HG02642 (cell line): ENCODE results near the gene ASCC1.
"Not testable (repeated sequence)": the region's sequence is repeated elsewhere in the genome, so short reads cannot be mapped to it uniquely, and the experiment has no call there.

ENCODE experiments used
- ATAC-seq: cut with Tn5 transposase; IDR thresholded peaks from one replicate; pipeline ENCODE4 v1.9.1; 2021; ENCODE audit warnings: mild to moderate bottlenecking; ENCODE audit not compliant: unreplicated experiment, poor library complexity

Gene ASCC1

DNA sequence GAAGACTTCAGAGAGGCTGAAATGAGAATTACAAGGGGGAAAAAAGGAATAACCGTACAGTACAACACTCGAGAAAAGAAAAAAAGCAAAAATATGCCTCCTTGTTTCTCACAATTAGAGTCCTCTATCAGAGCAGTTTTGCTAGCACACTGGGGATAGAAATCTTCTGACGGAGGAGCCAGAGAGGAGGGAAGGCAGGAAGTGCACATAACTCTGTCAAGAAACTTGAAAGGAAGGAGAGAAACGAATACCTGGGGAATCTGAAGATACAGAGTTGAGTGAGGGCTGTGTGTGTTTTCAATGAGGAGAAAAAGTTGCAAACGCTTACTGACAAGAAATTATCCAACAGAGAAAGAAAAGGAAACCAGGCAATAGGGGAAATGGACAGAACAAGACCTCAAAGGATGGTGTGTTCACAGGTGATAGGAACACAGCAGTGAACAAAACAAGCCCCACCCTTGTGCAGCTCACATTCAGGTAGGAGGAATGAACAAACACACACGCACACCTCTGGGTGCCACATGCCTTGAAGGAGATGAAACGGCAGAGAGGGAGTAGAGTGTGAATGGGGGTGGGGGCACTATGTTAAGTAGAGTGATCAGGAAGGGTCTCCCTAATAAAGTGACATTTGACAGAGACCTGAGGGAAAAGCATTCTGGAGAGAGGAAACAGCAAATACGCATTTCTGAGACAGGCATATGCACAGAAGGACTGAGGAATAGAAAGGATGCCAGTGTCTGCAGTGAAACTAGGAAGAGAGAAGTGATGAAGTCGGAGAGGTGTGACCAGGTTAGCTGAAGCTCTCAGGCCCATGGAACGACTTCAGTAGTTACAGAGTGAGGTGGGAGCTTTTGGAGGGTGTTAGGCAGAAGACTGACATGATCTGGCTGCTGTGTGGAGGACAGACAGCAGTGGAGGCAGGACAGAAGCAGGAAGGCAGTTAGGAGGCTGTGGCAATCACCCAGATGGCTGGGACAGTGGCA is 81.0 kb downstream of the ASCC1 start:
- ATAC-seq = no peak

DNA sequence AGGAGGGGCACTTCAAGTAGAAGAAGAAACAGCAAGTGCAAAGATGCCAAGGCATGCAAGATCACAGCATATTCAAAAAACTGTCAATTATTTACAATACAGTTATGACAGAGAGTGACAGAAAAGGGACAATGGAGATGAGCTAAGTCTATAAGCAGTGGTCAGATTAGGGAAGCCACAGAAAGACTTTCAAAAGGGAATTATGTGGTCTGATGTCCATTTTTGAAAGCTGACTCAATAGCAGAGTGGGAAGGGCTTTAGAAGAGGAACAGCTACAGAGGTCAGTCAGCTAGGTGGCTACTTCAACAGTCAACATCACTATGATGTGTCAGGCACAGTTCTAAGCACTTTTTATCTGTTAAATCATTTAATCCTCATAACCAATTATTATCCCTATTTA is 82.6 kb downstream of the ASCC1 start:
- ATAC-seq = peak; percentile 76

- ATAC-seq = peak; percentile 20
Measured at GRCh38 chr10:72132854-72133253, 83.2 kb downstream of the ASCC1 start.

DNA sequence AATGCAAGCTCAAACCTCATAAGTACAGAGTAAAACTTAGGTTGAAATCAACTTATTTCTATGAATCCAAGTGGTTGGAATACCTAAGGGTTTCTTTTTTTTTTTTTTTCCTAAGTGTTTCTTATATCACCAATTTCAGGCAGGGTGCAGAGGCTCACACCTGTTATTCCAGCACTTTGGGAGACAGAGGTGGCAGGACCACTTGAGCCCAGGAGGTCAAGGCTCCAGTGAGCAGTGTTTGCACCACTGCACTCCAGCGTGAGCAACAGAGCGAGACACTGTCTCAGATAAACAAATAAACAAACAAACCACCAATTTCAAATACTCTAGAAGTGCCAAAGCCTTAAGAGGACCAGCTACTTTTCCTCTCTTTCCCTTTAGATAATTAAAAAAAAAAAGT is 88.5 kb downstream of the ASCC1 start:
- no peak for ATAC-seq

- no peak for ATAC-seq
Measured at GRCh38 chr10:72126872-72127232, 89.2 kb downstream of the ASCC1 start.

GRCh38 chr10:72126184-72126871 is 89.7 kb downstream of the ASCC1 start:
- no peak for ATAC-seq

DNA sequence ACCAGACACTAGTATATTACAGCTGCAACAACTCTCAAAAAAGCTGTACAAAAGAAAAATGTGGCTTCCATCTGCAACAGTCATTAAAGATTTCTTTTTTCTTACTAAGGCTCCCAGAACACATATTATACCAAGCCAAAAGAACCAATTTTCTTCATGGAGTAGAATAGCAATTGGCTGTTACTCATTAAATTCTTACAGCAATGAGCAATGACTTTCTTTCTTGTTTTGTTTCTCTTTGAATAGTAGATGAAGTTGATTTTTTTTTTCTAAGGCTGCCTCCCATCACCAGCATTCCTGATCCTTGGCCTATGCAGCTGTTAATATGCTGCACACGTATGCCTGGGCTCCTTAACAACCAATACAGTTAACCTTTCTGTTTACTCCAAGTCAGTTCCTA is 91.1 kb downstream of the ASCC1 start:
- no peak for ATAC-seq

GRCh38 chr10:72124381-72124780 is 91.7 kb downstream of the ASCC1 start:
- no peak for ATAC-seq

DNA sequence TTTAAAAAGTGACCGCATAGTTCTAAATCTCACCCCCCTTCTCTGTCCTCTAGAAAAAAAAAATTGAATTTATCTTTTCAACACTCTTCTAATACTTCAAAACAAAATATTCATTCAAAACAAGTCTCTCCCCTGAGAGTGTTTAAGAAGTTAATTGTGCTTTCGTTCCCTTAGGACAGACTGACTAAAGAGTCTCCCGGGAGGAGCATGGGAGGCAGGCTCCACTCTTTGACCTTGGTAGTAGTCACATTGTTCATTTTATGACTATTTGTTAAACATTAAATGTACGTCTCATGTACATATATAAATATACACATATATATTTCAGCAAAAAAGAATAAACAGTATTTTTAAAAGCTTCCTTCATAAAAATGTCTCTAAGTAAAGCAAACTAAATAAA is 92.5 kb downstream of the ASCC1 start:
- ATAC-seq = no peak

GRCh38 chr10:72122221-72122620 is 93.9 kb downstream of the ASCC1 start:
- no peak for ATAC-seq

- no peak for ATAC-seq
Measured at GRCh38 chr10:72121389-72121788, 94.7 kb downstream of the ASCC1 start.

GRCh38 chr10:72116372-72116771 is 99.7 kb downstream of the ASCC1 start:
- no peak for ATAC-seq

GRCh38 chr10:72114706-72115450 is 101.2 kb downstream of the ASCC1 start:
- no peak for ATAC-seq

GRCh38 chr10:72110673-72111401 is 105.2 kb downstream of the ASCC1 start:
- no peak for ATAC-seq

DNA sequence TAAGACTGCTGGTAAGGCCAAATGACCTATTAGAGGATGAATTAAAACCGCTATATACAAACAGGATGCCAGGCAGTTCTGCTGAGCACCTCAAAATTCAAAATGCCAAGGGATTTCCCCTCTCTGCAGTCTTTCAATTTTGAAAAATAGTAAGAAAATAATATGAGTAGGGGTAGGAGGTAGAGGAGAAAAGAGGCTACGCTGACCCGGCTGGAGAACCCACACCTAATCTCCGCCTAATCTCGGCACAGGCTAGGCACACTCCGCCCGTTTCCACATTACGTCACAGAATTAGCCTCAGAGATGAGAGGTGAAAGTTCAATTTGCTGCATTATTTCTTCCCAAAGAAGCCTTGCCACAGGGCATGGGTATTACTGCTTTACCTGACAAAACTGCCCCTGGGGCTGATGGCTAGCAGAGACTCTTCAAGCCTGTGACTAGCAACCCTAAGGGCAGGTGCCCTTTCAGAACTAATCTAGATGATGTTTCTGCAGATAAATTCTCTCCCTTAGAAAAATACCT is 106.4 kb downstream of the ASCC1 start:
- ATAC-seq = no peak

GRCh38 chr10:72108830-72109635 is 107.0 kb downstream of the ASCC1 start:
- ATAC-seq = no peak

DNA sequence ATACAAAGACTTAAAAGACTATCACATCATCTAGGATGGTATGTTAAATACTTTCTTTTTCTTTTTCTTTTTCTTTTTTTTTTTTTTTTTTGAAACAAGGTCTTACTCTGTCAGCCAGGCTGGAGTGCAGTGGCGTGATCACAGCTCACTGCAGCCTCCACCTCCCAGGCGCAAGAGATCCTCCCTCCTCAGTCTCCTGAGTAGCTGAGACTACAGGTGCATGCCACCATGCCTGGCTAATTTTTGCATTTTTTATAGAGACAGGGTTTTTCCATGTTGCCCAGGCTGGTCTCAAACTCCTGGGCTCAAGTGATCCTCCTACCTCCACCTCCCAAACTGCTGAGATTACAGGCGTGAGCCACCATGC is 108.1 kb downstream of the ASCC1 start:
- ATAC-seq = not testable (repeated sequence)

DNA sequence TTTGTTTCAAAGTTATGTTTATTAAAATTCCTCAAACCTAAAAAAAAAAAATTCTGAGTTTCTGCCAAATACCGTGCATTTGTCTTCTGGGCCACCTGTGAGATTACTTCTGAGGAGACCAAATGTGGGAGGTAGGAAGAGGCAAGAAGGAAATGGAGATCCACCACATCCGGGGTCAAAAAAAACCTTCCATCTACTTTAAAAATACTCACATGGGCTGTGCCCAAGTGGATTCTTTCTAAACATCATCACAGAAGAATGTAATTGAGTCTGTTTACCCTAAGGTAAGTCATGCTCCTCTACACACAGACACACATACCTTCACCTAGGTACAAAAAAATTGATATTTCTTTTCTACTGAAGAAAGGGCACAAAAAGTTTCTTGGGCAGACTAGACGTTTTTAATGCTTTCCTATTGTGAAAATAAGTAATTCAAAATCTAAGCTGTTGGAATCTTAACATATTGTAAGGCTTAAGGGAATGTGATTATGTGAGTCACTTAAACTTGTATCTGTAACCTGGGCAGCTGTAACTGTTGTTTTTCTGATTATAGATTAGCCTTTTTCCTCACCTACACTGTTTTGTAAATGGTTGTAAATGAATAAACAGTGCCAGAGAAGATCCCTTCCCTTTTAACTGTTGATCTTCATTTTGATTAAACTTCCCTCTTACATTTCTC is 108.6 kb downstream of the ASCC1 start:
- ATAC-seq = no peak

DNA sequence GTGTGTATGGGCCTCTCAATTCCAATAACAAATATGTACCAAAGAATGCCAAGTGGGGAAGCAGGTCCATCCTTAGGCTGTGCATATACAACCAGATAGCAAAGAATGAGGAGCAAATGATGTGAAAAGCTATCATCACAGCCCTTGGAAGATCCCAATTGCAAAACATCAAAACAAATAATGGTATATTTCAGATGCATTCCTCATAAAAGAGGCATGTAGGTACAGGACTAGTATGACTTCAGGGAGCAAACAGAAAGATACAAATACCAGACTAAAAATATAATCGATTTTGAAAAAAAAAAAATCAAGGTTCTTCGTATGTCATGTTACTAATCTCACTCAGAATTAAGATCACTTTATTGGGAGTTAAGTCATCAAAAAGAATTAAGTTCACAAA is 109.2 kb downstream of the ASCC1 start:
- no peak for ATAC-seq
